Gastroesophageal sphincter (tissue), 3 donors: ENCODE data around the gene CKS2.

Experiments used
- CTCF ChIP-seq, 4 experiments: fragments of 200-600 bp in 2 of 4; fragments of 450-650 bp in 2 of 4; sonication (generic) in 1 of 4; IDR thresholded peaks; one replicate each; pipeline ENCODE4 v1.5.1; 2017 to 2019; ENCODE audit warnings: antibody characterized with exemption in 4 of 4, mild to moderate bottlenecking in 2 of 4, moderate library complexity in 2 of 4
- EP300 ChIP-seq: sonication (generic); formaldehyde crosslinking; IDR thresholded peaks from one replicate; pipeline ENCODE4 v1.6.1; 2017; ENCODE audit warnings: antibody characterized with exemption, mild to moderate bottlenecking

GRCh38 chr9:89350988-89351557 lies 40.1 kb downstream of the CKS2 start:
- TF ChIP-seq CTCF (IDR thresholded peaks at IDR 0.05) (no peak), EP300 (no peak)
